DMS153 (cell line): ENCODE measurements around the gene LTBP1.

Source experiments
- DNase-seq: peaks from one replicate; lab custom pipeline; 2025; lab: John Stamatoyannopoulos, UW

LTBP1 gene

GRCh38 chr2:33266467-33266866, 319.7 kb downstream of the LTBP1 start:
- DNase-seq, result no peak

- no peak for DNase-seq
Measured at GRCh38 chr2:33267043-33267442, 320.3 kb downstream of the LTBP1 start.

GRCh38 chr2:33267756-33268155, 321.0 kb downstream of the LTBP1 start:
- DNase-seq, result no peak

GRCh38 chr2:33268246-33268831, 321.6 kb downstream of the LTBP1 start:
- no peak for DNase-seq

GRCh38 chr2:33272001-33272400, 325.2 kb downstream of the LTBP1 start:
- DNase-seq, result no peak

GRCh38 chr2:33273479-33273878, 326.7 kb downstream of the LTBP1 start:
- no peak for DNase-seq

- DNase-seq, result no peak
Measured at GRCh38 chr2:33274524-33274923, 327.8 kb downstream of the LTBP1 start.

- no peak for DNase-seq
Measured at GRCh38 chr2:33275689-33276444, 329.1 kb downstream of the LTBP1 start.

GRCh38 chr2:33277002-33277426, 330.3 kb downstream of the LTBP1 start:
- DNase-seq, result no peak

- no peak for DNase-seq
Measured at GRCh38 chr2:33278245-33278943, 331.6 kb downstream of the LTBP1 start.

GRCh38 chr2:33284287-33284686, 337.5 kb downstream of the LTBP1 start:
- no peak for DNase-seq

- no peak for DNase-seq
Measured at GRCh38 chr2:33287507-33288005, 340.8 kb downstream of the LTBP1 start.

- DNase-seq, result peak; percentile 58
Measured at GRCh38 chr2:33288011-33288410, 341.3 kb downstream of the LTBP1 start.

GRCh38 chr2:33289961-33290360, 343.2 kb downstream of the LTBP1 start:
- DNase-seq, result no peak

GRCh38 chr2:33291278-33292013, 344.7 kb downstream of the LTBP1 start:
- peak; percentile 46 for DNase-seq

GRCh38 chr2:33292063-33292462, 345.3 kb downstream of the LTBP1 start:
- no peak for DNase-seq

- peak; percentile 49 for DNase-seq
Measured at GRCh38 chr2:33292981-33293595, 346.3 kb downstream of the LTBP1 start.

- DNase-seq, result no peak
Measured at GRCh38 chr2:33298233-33298632, 351.5 kb downstream of the LTBP1 start.

GRCh38 chr2:33301355-33301754, 354.6 kb downstream of the LTBP1 start:
- DNase-seq, result no peak

GRCh38 chr2:33302348-33302747, 355.6 kb downstream of the LTBP1 start:
- no peak for DNase-seq

GRCh38 chr2:33304032-33304864, 357.5 kb downstream of the LTBP1 start:
- no peak for DNase-seq
